CD4-positive, alpha-beta T cell treated with Interleukin-17A for 1 hour (primary cell): ENCODE data around the gene UTP11.

Source experiments
- DNase-seq: peaks from one replicate; pipeline ENCODE4 v3.0.0-alpha.2; 2020

Gene UTP11

GRCh38 chr1:38073534-38074301 lies 61.2 kb downstream of the UTP11 start:
- no peak for DNase-seq

- no peak for DNase-seq
Observed at GRCh38 chr1:38074302-38074677, 61.8 kb downstream of the UTP11 start.
